Naive thymus-derived CD4-positive, alpha-beta T cell (primary cell): ENCODE measurements around the gene ILRUN. TPM values are rescaled to one million over a fixed set of nuclear protein-coding genes. Genes with fewer than 3 reads are reported as not detected.
"Not testable (repeated sequence)": the region's sequence is repeated elsewhere in the genome, so short reads cannot be mapped to it uniquely, and the experiment has no call there.

Experiments used
- ATAC-seq: fragments of 150-1000 bp; cut with Tn5 transposase; 2 replicates; pipeline ENCODE4 v1.10.0; 2021; ENCODE audit warnings: mild to moderate bottlenecking, moderate library complexity
- CTCF ChIA-PET: fragments of 350-600 bp; sonication (Branson Sonifier 250); formaldehyde crosslinking; loops from one replicate; lab custom pipeline; 2021; ENCODE audit warnings: antibody characterized with exemption; lab: Charles Lee
- POLR2A ChIA-PET: fragments of 350-600 bp; sonication (Branson Sonifier 250); formaldehyde crosslinking; loops from one replicate; lab custom pipeline; 2021; ENCODE audit warnings: antibody characterized with exemption, inconsistent platforms; lab: Charles Lee
- DNase-seq, 9 donors: peaks; one replicate each; pipeline versions ENCODE4 v3.0.0 to v3.0.0-alpha.2; 2020 to 2022; ENCODE audit warnings: mixed read lengths in 1 of 9
- H3K27ac ChIP-seq: one replicate; pipeline ENCODE4 v1.7.0; 2013; ENCODE audit warnings: mild to moderate bottlenecking, low read depth, low read length, moderate library complexity
- H3K27me3 ChIP-seq, 2 donors: one replicate each; pipeline ENCODE4 v1.7.0; 2013; ENCODE audit warnings: low read length in 2 of 2, mild to moderate bottlenecking in 2 of 2, moderate library complexity in 2 of 2; ENCODE audit not compliant: control insufficient read depth in 2 of 2, insufficient read depth in 2 of 2
- H3K36me3 ChIP-seq, 3 experiments: 1 replicate in 2 of 3; 2 replicates in 1 of 3; pipeline ENCODE4 v1.7.0; 2013; ENCODE audit warnings: low read length in 3 of 3, mild to moderate bottlenecking in 3 of 3, moderate library complexity in 1 of 3; ENCODE audit not compliant: insufficient read depth in 3 of 3, control insufficient read depth in 2 of 3
- H3K4me1 ChIP-seq, 2 donors: one replicate each; pipeline ENCODE4 v1.7.0; 2013; ENCODE audit warnings: low read length in 2 of 2, mild to moderate bottlenecking in 2 of 2, moderate library complexity in 1 of 2; ENCODE audit not compliant: control insufficient read depth in 2 of 2, insufficient read depth in 2 of 2
- H3K4me3 ChIP-seq: 2 replicates; pipeline ENCODE4 v1.7.0; 2013; ENCODE audit warnings: mild to moderate bottlenecking, low read length
- H3K9me3 ChIP-seq, 3 experiments: 1 replicate in 2 of 3; 2 replicates in 1 of 3; pipeline ENCODE4 v1.7.0; 2013; ENCODE audit warnings: low read length in 3 of 3; ENCODE audit not compliant: control insufficient read depth in 2 of 3
- H3K27ac Mint-ChIP-seq, 9 donors: one replicate each; pipeline ENCODE4 v1.8.0; 2020 to 2022; ENCODE audit warnings: mixed read lengths in 9 of 9, mild to moderate bottlenecking in 8 of 9, moderate library complexity in 5 of 9, inconsistent platforms in 2 of 9
- H3K27me3 Mint-ChIP-seq, 5 donors: one replicate each; pipeline ENCODE4 v1.8.0; 2021 to 2022; ENCODE audit warnings: mixed read lengths in 5 of 5, mild to moderate bottlenecking in 1 of 5
- H3K36me3 Mint-ChIP-seq, 5 donors: one replicate each; pipeline ENCODE4 v1.8.0; 2020 to 2022; ENCODE audit warnings: mixed read lengths in 5 of 5, mild to moderate bottlenecking in 3 of 5, inconsistent platforms in 1 of 5
- H3K4me1 Mint-ChIP-seq, 7 donors: one replicate each; pipeline ENCODE4 v1.8.0; 2020 to 2022; ENCODE audit warnings: mixed read lengths in 7 of 7, mild to moderate bottlenecking in 3 of 7, inconsistent platforms in 1 of 7
- H3K4me3 Mint-ChIP-seq, 10 donors: one replicate each; pipeline ENCODE4 v1.8.0; 2020 to 2022; ENCODE audit warnings: mild to moderate bottlenecking in 10 of 10, mixed read lengths in 10 of 10, moderate library complexity in 6 of 10, inconsistent platforms in 2 of 10
- H3K9me3 Mint-ChIP-seq, 11 donors: one replicate each; pipeline ENCODE4 v1.8.0; 2020 to 2022; ENCODE audit warnings: mixed read lengths in 11 of 11, mild to moderate bottlenecking in 4 of 11, inconsistent platforms in 1 of 11, moderate library complexity in 1 of 11
- intact Hi-C, 2 donors: fragments of 100-400 bp; cut with micrococcal nuclease; formaldehyde crosslinking; loops; one replicate each; pipeline ENCODE4 v1.15.1; 2023
- polyA plus RNA-seq, 2 donors: library from polyadenylated mRNA; unstranded; fragments of 300-500 nt; fragmentation: Illumina TruSeq; gene quantifications; one replicate each; pipeline ENCODE4 v1.2.3, GENCODE V29; 2021
- total RNA-seq, 6 experiments: library from RNA in 5 of 6; stranded (reverse) in 5 of 6; gene quantifications; 1 replicate in 5 of 6; 2 replicates in 1 of 6; pipeline ENCODE4 v1.2.3 and lab custom pipeline; 2021 to 2026

Gene ILRUN
- total RNA-seq (10 to 100 TPM; 45.2 to 74.6 (median 53.7) TPM), polyA plus RNA-seq (1 to 10 TPM; 8.8 to 8.9 TPM), total RNA-seq (lab: John Stamatoyannopoulos, UW) (104 reads per million, percentile 85 among the genes with 10 or more reads in this experiment)

DNA sequence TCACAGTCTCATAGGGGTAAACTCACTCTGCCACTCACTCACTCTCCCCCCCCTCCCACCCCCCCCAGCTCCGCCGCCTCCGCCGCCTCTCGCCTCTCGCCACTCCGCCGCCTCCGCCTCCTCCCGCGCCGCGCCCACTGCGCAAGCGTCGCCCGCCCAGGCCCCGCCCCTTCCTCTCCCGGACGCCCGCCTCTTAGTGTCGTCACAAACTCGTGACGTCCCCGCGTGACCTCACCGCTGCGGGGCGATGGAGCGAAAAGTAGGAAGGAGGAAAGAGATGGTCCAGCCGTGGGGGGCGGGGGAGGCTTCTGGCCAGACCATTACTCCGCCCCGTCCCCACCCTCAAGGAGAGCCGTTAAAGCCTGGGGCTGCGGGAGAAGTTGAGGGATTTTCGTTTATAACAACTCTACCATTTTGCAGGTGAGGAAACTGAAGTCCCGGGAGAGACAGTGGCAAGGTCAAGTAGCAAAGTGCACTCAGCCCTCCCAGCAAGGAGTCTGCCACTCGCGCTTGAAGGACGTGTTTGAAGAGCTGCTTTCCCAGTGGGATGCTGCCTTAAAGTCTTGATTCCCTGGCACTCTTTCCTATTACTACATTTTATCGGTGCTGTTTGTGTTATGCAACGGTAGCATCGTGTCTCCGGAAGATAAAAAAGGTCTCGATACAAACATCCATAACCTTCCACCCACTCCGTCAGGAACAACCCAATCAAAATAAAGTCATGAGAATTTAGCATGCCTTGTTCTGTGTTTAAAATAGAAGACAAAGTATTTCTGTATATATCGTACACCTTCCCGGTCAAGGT lies at the start of gene ILRUN:
Gene ILRUN (minus strand): TSS at position 29 of the 805 bp plus-strand sequence. CDS start 164 bp downstream, outside the sequence.
- intact Hi-C loops: loop anchor here (1.0 to 10.0 kb wide), 9 partner anchors 25 to 770 kb away; partner anchors contain the start of genes ANKS1A (in 2 of the 2), SNRPC (in 2 of the 2), HMGA1 (in 1 of the 2) and RPL10A (in 1 of the 2)
- CTCF ChIA-PET: interaction anchor here (2.0 kb wide), 1 partner anchor 24 kb away, joined by 4 read pairs; no protein-coding TSS in a partner anchor
- peaks cover 0 to 4% (median 0%) of the 10 kb centered on the region in 5 donors for H3K27me3 Mint-ChIP-seq
- peak within 1 kb of the TSS; percentile 94 for H3K27ac ChIP-seq
- no peaks in the 10 kb centered on the region for H3K9me3 ChIP-seq
- peak; percentile 96 for ATAC-seq
- H3K36me3 Mint-ChIP-seq: peaks cover 0 to 12% (median 0%) of the 10 kb centered on the region in 5 donors
- no peaks in the 10 kb centered on the region for H3K9me3 Mint-ChIP-seq
- H3K4me3 Mint-ChIP-seq: peak within 1 kb of the TSS; percentile 95 to 99 (median 98)
- H3K27ac Mint-ChIP-seq: peak within 1 kb of the TSS; percentile 88 to 100 (median 99)
- H3K4me1 ChIP-seq: peaks cover 17 to 20% of the 10 kb centered on the region in 2 donors
- peak within 1 kb of the TSS; percentile 88 for H3K4me3 ChIP-seq
- DNase-seq: peak; percentile 88 to 97 (median 93)
- peaks cover 30 to 60% (median 51%) of the 10 kb centered on the region in 7 donors for H3K4me1 Mint-ChIP-seq
- POLR2A ChIA-PET: interaction anchor here (0.6 to 3.2 kb wide), 9 partner anchors 10 to 94 kb away, joined by 3 to 51 read pairs (median 7); partner anchors contain the start of genes BLTP3A and SNRPC
- H3K36me3 ChIP-seq: peaks cover 0 to 5% (median 0%) of the 10 kb centered on the region in 3 experiments
- H3K27me3 ChIP-seq: no peaks in the 10 kb centered on the region

DNA sequence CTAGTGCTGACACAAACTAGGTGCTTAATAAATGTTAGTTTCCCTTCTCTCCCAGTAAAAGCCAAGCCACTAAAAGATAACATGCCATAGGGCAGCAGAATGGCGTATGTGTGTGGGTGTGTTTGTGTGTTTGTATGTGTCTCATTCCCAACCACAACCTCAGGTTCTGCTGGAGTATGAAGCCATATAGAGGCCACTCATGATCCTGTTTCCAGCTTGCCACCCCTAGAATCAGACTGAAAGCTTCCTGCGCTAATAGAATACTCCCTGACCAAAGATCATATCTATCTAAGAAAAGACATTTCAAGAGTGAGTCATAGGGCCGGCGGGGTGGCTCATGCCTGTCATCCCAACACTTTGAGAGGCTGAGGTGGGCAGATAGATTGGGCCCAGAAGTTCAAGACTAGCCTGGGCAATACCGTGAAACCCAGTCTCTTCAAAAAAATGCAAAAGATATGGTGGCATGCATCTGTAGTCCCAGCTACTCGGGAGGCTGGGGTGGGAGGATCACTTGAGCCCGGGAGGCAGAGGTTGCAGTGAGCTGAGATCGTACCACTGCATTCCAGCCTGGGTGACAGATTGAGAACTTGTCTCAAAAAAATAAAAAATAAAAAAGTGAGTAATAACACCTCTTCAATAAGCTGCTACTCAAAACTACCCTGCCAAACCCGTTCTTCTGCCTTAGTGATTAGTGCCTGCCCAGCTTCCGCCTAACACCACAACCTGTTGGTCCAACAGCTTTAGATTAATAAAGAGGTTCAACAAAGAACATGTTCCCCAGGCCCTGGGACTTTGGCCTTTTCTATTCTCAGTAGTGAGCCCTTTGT lies 48.9 kb upstream of the ILRUN start:
- no peaks in the 10 kb centered on the region for H3K36me3 ChIP-seq
- H3K27me3 ChIP-seq: no peaks in the 10 kb centered on the region
- H3K36me3 Mint-ChIP-seq: no peaks in the 10 kb centered on the region
- POLR2A ChIA-PET: interaction anchor here (1.4 kb wide), 1 partner anchor 11 kb away, joined by 3 read pairs; no protein-coding TSS in a partner anchor
- H3K4me3 Mint-ChIP-seq: no peak overlapping the region
- H3K9me3 ChIP-seq: no peaks in the 10 kb centered on the region
- no peak for DNase-seq
- H3K4me1 ChIP-seq: no peaks in the 10 kb centered on the region
- ATAC-seq: no peak
- H3K27me3 Mint-ChIP-seq: no peaks in the 10 kb centered on the region
- peak overlapping the region in 1 of 9 donors; percentile 19 for H3K27ac Mint-ChIP-seq
- no peaks in the 10 kb centered on the region for H3K4me1 Mint-ChIP-seq
- intact Hi-C loops: no loop called here
- no peaks in the 10 kb centered on the region for H3K9me3 Mint-ChIP-seq
- CTCF ChIA-PET: interaction anchor here (0.8 kb wide), 1 partner anchor 70 kb away, joined by 3 read pairs; no protein-coding TSS in a partner anchor
- H3K27ac ChIP-seq: no peak overlapping the region
- H3K4me3 ChIP-seq: no peak overlapping the region

DNA sequence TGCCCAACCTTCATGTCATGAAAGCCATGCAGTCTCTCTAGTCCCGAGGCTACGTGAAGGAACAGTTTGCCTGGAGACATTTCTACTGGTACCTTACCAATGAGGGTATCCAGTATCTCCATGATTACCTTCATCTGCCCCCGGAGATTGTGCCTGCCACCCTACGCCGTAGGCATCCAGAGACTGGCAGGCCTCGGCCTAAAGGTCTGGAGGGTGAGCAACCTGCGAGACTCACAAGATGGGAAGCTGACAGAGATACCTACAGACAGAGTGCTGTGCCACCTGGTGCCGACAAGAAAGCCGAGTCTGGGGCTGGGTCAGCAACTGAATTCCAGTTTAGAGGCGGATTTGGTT lies 47.7 kb upstream of the ILRUN start:
- H3K36me3 ChIP-seq, H3K9me3 ChIP-seq, H3K27me3 ChIP-seq, H3K27me3 Mint-ChIP-seq, H3K27ac ChIP-seq, H3K4me3 Mint-ChIP-seq, H3K4me1 ChIP-seq, intact Hi-C loops, H3K27ac Mint-ChIP-seq, H3K4me1 Mint-ChIP-seq, ATAC-seq, CTCF ChIA-PET, H3K9me3 Mint-ChIP-seq, H3K4me3 ChIP-seq, POLR2A ChIA-PET, DNase-seq, H3K36me3 Mint-ChIP-seq: not testable (repeated sequence)

DNA sequence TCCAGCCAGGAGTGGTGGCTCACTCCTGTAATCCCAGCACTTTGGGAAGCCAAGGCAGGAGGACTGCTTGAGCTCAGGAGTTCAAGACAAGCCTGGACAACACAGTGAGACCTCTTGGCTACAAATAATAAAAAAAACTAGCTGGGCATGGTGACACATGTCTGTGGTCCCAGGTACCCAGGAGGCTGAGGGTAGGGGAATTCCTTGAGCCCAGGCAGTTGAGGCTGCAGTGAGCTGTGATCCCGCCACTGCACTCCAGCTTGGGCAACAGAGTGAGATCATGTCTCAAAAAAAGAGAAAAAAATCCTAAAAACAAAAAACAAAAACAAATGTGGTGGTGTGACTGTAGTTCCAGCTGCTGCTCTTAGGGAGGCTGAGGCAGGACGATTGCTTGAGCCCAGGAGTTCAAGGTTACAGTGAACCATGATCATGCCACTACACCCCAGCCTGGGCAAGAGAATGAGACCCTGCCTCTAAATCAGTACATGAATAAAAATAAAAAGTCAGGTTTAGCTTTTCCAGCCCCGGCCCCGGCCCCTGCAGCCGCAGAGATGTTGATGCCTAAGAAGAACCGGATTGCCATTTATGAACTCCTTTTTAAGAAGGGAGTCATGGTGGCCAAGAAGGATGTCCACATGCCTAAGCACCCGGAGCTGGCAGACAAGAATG lies 47.2 kb upstream of the ILRUN start:
- no peak overlapping the region for H3K27ac Mint-ChIP-seq
- H3K27ac ChIP-seq: no peak overlapping the region
- ATAC-seq (no peak), DNase-seq (no peak)
- no peaks in the 10 kb centered on the region for H3K9me3 Mint-ChIP-seq
- H3K4me1 ChIP-seq: no peaks in the 10 kb centered on the region
- no peak overlapping the region for H3K4me3 Mint-ChIP-seq
- intact Hi-C loops: no loop called here
- no peaks in the 10 kb centered on the region for H3K36me3 ChIP-seq
- POLR2A ChIA-PET: no interaction called here
- H3K4me1 Mint-ChIP-seq: no peaks in the 10 kb centered on the region
- H3K27me3 ChIP-seq: no peaks in the 10 kb centered on the region
- H3K9me3 ChIP-seq: no peaks in the 10 kb centered on the region
- CTCF ChIA-PET: no interaction called here
- H3K27me3 Mint-ChIP-seq: no peaks in the 10 kb centered on the region
- no peaks in the 10 kb centered on the region for H3K36me3 Mint-ChIP-seq
- no peak overlapping the region for H3K4me3 ChIP-seq

DNA sequence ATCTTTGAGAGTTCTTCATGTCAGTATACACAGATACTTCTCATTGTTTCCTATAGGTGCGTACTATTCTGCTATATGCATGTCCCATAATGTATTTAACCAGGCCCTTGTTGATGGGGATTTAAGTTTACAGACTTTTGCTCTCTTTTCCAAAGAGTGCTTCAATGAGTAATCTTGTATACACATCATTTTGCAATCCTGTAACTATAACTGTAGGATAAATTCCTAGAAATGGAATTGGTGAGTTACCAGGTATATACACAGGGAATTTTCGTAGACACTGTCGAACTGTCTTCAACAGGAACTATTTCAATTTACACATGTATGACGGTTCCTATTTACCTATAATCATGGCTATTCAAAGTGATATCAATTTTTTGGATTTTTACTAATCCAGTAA lies 45.5 kb upstream of the ILRUN start:
- Histone ChIP-seq H3K27ac (no peak overlapping the region), H3K9me3 (no peaks in the 10 kb centered on the region), H3K27me3 (no peaks in the 10 kb centered on the region), H3K4me1 (no peaks in the 10 kb centered on the region), H3K36me3 (no peaks in the 10 kb centered on the region), H3K4me3 (no peak overlapping the region)
- Mint-ChIP-seq H3K9me3 (peaks cover 0 to 2% (median 0%) of the 10 kb centered on the region in 11 donors), H3K36me3 (no peaks in the 10 kb centered on the region), H3K27me3 (no peaks in the 10 kb centered on the region), H3K27ac (no peak overlapping the region), H3K4me1 (no peaks in the 10 kb centered on the region), H3K4me3 (no peak overlapping the region)
- intact Hi-C loops: no loop called here
- POLR2A ChIA-PET: no interaction called here
- DNase-seq (no peak), ATAC-seq (no peak)
- CTCF ChIA-PET: interaction anchor here (0.6 to 0.7 kb wide), 2 partner anchors 8 to 29 kb away, joined by 7 to 10 read pairs; no protein-coding TSS in a partner anchor

DNA sequence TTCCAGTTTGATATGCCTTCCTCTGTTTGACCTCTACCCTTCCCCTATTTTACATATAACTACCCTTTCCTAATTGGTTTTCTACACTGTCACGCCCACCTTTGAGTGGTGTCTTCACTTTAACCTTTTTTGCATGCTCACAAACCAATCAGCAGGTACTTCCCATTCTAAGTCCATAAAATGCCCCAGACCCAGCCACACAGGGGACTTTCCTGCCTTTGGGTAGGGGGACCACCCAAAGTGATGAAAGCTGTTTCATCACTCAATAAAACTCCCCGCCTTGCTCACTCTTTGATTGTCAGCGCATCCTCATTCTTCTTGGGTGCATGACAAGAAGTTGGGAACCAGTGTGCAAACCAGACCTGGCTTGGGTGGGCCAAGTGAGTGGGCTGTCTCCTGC lies 40.3 kb upstream of the ILRUN start:
- Mint-ChIP-seq H3K27ac (no peak overlapping the region), H3K36me3 (no peaks in the 10 kb centered on the region), H3K27me3 (no peaks in the 10 kb centered on the region), H3K9me3 (peaks cover 0 to 2% (median 0%) of the 10 kb centered on the region in 11 donors), H3K4me1 (no peaks in the 10 kb centered on the region), H3K4me3 (no peak overlapping the region)
- ChIA-PET POLR2A (no interaction called here), CTCF (no interaction called here)
- ATAC-seq: no peak
- no peaks in the 10 kb centered on the region for H3K27me3 ChIP-seq
- no peak overlapping the region for H3K27ac ChIP-seq
- H3K4me1 ChIP-seq: no peaks in the 10 kb centered on the region
- no peaks in the 10 kb centered on the region for H3K9me3 ChIP-seq
- intact Hi-C loops: no loop called here
- no peak overlapping the region for H3K4me3 ChIP-seq
- H3K36me3 ChIP-seq: no peaks in the 10 kb centered on the region
- DNase-seq: no peak
